Measurements from ENCODE around the gene ATG4A.

ATG4A gene

DNA sequence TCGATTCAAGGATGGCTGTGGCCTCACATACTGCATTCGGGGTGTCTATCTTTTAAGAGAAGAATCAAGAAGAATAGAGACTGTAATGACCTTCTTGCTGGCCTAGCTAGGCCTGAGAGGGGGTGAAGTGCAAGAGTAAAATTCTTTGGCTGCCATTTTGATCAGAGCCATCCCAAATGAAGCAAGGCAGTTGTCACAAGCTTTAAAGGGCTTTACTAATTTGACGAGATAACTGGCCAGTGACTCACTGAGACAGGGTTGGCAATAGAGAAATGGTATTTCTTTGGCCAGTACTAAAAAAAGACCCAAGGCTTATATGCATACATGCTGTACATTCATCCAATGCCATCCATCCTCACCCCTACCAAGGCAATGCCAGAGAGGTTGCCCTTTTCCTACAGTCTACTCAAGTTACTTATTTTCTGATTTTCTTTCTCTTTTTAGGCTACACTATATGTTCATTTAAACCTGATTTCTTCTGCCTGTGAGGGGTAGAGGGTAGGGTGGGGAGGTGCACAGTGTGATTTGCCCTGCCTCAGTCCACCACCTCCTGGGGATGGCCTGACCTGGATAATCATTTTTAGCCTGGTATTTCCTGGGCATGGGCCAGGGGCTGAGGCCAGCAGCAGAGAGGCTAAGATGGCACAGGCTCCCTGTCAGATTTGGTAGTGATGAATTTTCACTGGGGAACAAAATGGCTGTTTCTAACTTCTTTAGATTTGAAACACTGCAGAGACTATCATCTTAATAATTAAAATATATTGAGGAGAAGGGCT is 32.2 kb downstream of the ATG4A start:
- no peak for DNase-seq

DNA sequence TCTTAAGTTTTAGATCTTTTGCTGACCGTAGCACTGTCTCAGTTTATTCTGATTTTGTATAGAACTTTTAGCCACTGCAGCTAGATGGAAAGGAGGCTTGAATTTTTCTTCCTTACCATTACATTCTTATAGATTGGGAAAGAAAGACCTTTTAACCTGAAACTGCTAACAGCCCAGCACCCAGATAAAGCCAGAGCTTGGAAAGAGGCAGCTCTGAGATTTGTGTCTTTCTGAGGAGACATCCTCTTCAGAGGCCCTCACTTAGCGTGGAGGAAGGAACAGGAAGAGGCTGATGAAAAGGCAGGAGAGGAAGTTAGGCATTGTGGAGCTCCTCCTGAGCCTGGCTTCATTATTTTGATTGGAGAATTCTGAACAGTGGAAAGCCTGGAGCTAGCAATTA is 35.1 kb downstream of the ATG4A start:
- DNase-seq = no peak

DNA sequence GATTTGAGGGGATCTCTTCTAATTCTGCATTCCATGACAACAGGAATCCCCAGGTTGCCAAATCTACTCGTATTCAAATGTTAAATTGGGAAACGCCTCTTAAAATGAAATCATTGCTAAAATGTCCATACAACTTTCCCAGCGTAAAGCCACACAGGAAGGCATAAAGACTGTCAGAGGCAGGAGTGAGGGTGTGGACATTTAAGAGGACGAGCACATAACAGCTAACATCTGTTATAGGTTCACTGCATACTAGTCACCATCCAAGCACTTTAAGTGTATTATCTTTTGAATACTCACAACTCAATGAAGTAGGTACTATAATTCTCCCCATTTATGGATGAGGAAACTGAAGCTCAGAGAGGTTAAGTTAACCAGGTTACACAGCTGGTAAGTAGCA is 35.6 kb downstream of the ATG4A start:
- DNase-seq = no peak

DNA sequence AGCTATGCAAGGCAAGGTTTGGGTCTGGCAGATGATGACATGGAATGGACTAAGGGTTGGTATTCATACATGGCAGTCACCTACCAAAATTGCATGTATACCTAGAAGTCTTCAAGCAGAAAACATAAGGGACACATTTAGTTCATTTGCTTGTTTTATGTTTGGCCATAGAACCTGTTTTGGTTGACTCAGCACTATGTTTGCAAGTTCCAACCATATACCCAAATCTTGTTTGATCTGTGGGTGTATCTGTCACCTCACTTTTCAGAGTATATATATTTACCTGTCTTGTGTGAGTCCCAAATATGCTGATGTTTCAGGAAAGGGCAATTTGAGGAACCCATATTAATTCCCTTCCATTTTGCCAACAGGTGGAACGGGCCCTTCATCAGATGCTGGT is 39.3 kb downstream of the ATG4A start:
- DNase-seq = no peak

DNA sequence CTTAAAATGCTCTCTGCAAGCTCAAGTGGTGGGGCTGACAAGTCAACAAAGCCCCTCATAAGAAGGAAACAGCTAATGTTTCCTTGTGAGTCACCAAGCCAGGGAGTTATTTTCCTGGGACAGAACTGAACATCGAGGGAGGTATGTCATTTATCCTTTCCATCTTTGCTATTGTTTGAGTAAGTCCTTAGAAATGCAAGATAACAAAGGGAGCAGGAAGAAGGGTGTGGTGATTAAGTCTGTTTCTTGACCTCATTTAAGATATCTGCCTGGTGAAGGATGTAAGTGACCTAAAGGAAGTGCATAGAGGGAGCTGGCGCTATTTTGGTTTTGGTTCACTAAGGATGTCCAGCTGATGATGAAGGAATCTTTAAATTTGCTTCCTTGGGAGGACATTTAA is 39.9 kb downstream of the ATG4A start:
- no peak for DNase-seq

DNA sequence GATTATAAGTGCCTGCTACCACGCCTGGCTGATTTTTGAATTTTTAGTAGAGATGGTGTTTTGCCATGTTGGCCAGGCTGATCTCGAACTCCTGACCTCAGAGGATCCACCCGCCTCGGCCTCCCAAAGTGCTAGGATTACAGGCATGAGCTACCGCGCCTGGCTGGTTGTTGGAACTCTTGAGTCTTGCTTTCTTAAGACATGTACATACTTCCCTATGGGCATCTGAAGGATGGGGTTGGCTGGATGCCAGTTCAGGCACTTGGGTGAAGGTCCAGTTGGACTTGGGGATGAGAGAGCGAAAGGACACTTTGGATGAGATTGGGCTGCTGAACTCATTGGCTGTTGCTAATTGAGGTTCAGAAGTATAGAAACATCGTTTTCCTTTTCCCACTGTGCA is 40.5 kb downstream of the ATG4A start:
- DNase-seq = no peak

DNA sequence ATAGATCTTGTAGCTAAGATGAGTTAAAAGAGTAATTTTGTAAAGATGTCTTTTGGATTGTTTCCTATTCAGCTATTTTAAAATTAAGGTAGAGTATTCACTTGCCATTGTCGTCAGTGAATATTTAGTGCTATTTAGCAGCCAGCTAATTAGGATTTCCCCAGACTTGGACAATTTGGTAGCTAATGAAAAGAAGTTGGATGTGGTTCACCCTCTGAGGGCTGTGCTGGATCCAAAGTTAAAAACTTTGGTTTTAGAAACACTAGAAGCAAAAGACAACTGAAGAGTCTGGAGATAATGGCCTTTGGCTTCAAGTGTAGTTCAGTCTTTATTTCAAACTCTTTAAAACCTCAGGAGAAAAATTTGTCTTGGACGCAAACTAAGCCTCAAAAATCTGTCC is 41.3 kb downstream of the ATG4A start:
- no peak for DNase-seq

DNA sequence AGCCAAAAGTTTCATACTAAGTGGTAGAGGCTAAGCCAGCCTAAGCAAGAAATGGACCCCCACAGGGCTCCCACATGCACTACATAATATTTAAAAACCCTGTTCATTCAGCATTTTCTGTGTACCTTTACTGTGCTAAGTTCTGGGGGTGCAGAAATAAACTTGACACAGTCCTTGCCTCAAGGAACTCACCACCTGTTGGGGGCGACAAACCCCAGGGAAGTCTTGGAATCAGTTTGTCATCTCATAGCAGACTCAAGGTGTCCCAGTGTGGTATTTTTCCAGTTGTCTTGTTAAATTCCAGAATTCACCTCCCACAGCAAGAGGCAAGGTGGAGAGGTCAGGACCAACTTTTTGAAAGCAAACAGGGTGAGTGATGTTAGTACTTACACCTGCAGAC is 43.1 kb downstream of the ATG4A start:
- DNase-seq = no peak

DNA sequence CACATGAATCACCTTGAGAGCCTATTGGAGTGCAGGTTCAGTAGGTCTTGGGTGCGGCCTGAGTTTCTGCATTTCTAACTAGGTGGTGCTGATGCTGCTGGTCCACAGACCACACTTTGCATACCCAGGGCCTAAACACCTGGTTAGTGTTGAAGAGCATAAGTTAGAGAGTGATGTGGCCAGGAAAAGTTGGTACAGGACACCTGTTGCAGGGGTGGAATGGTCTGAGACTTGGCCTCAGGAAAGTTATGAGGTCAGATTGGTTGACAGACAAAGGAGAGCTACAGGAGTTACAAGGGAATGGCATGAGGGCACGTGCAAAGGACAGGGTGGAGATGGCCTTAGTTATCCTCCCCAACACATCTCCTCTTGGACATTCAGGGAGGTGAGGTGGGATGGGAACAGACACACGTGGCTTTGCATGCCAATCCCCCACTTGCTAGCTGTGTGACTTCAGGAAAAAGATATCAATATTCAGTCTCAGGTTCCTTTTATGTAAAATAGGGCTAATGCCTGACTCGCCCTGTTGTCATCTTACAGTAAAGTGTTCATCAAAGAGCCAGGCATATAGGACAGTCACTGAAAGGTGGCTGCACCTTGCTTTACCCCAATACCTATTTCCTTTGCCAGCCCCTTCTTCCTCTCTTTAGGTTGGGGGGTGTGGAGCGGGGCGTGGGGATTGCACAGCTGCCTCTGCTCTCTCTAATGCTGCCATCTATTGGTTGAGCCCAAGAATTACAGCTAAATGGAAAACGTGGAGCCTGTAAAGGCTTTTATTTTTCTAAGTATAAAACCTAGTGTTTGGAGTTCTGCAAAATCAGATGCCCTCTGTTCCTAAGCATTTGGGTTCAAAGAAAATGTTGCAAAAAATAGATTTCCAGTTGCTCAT is 47.5 kb downstream of the ATG4A start:
- no peak for DNase-seq

DNA sequence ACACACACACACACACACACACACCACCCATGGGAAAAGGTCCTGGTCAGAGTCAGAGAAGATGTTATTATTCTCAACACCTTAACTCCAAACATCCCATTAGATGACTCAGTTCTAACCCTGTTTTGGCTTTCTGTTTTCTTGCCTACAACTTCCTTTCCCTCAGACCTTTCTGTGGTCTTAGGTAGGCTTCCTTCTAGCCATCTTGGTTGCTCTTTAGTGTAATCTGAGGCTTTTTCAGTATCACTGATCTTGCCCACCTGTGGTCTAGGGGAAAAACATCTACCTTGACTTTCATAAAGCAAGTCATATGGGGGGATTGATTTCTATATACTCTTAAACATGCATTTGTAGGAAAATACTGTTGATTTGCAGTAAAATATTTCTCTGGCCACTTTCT is 56.9 kb downstream of the ATG4A start:
- no peak for DNase-seq

DNA sequence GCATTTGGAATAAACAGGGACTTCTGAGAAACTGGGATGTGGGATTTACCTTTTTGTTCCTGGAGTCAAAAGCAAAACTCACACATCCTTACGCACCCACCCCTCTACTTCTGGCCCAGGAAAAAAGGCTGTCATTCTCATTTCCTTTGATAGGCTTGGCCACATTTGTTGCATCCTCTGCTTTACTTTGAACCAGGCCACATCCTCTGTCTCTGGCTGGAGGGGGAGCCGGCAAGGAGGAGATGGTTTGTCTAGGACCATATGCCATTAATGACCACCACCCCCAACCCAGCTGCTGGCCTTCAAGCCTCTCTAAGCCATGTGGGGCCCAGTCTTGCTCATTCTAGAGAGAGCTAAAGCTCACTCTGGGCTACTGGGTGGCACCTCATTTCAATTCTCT is 64.5 kb downstream of the ATG4A start:
- DNase-seq = no peak

DNA sequence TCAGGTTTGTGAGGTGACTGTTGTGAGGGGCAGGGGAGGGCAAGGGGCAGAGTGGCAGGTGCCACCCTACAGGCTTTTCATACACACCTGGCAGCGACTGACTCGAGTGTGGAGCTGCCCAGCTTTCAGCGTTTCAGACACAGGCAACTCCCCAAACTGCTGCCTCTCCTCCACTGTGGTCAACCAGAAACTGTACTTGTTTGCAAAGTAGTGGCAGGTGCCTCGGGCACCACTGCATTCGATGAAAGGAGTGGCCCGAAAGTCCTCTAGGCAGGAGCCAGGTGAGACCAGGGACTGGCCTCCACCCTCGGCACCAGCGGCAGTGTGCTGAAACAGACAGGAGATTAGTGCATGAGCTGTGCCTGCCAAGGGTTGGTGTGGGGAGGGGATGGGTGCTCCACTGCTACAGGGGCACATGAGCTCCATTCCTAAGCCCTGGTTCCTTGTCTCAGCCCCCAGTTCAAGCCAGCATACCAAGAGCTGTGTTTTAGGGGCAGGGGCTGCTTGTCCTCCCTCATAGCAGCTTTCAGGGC is 65.4 kb downstream of the ATG4A start:
- DNase-seq = no peak

DNA sequence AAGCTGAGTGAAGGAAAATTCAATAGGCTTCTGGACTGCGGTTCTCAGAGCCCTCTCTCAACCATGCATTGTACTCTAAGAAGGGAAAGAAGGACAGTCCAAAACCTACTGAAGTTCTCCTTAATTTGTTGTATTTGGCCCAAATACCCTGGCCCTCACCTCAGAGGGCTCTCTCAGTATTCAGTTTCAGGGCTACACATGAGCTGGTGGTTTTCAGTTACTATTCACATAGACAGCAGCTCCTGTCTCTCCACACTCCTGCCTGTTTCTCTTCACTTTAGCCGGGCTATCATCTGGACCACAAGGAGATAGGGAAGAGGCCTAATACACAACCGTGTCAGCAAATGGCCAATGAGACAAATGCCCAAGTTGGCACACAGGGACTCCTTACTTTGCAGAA is 66.0 kb downstream of the ATG4A start:
- no peak for DNase-seq

DNA sequence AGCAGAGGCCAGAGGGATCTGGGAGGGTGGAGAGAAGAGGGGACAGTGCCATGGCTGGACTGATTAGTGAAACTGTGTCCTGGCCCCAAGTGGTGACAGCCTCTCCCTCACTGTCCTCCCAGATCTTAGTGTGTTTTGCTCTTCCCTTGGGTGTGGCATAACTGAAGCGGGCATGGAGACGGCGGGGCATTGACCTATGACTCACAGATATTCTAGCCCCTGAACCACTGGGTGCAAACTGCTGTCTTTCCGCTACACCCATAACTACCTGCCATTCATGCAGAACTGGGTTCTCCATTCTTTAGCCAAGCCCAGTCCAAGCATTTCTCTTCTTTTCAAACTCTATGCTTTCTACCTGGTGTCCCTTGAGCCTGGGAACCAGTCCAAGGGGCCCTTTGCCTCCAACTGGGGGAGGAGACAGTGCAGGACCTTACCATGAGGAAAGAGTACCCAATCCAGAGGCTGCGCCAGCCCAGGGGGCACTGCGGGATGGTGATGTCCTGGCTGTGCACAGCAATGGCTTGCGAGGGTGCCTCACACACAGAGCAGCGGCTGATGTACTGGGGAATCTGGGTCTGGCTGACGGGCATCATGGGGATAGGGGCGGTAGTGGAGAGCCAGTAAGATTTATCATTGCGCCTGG is 67.6 kb downstream of the ATG4A start:
- DNase-seq = no peak

DNA sequence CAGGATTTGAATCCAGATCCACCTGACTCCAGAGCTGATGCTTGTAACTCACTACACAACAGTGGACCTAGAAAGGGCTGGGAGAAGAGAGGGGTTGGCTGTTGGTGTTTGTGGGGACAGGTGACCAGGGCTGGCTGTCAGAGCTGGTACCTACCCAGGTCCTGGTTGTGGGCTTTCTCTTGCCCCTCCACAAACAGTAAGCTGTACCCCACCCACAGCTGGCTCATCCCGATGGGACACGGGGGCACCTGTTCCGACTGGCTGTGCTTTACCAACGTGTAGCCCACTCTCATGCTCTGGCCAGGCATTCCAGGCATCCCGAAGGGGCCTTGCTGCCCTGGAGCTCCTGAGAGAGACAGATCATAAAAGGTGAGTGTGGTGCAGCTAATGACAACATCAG is 68.7 kb downstream of the ATG4A start:
- DNase-seq = no peak

DNA sequence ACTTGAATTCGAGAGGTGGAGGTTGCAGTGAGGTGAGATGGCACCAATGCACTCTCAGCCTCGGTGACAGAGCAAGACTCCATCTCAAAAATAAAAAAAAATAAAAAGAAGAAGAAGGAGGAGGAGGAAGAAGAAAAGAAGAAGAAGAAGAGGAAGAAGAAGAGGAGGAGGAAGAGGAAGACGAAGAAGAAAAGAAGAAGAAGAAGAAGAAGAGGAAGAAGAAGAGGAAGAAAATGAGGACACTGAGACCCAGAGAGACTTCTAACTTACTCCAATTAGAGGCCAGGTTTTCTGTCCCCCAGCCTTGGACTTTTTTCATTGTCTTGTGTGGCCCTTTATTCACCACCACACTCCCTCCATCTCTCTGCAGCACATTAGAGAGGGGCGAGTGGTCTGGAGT is 70.7 kb downstream of the ATG4A start:
- DNase-seq = no peak

DNA sequence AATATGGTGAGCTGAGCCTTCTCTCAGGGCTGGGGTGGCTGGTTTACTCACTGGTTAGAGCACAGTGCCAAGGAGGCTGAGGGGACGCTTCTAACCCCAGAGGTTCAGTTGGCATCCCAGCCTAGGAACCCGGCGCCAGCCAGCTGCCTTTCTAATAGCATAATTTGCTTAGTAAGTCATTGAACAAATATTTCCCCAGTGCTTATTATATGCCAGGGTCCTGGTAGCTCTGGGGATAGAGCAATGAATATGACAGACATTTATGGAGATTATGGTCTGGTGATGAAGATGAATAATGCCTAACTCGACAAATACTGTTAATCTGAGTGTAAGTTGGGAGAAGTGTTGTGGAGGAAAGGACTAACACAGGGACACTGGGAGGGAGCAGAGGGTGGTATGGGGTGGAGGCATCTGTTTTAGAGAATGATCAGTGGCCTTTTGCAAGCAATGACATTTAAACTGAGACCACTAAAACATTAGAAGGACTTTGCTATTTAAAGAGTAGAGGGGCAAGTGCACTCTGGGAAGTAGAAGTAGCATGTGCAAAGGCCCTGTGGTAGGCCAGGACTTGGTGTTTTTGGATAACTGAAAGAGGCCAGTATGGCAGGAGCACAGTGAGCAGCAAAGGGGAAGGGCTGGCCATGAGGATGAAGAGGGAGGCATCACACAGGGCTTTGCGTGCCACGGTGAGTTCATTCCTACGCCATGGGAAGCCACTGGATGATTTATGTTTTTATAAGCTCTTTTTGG is 71.9 kb downstream of the ATG4A start:
- DNase-seq = no peak

DNA sequence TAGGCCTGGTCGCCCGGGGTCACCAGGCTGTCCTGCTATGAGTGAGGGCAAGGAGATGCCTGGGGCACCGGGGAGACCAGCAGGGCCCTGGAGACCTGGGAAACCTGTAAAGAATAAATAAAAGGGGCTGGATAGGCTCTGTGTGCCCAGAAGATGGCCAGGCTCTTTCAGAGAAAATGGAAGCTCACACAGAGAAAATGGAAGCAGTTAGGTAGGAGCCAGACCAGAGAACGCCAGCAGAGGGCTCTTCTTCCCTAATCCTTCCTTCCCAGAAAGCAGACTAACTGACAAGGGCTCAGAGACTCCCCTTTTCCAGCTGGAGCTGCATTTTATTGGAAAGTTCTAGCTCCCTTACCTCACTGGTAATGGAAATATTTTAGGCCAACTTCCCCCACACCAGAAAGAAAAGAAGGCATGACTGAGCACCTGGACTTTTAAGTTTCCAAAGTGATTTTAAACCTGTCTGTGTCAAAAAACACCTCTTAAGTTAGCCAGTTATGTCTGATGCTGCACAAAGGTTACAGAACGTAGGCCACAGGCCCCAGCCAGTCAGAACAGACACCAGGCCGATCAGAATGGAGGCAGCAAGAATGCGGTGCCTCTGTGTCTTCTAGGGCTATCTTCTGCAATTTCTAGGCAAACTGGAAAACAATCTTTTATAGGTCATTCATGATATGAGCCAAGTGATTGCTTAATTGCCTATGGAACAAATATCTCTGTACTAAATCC is 74.0 kb downstream of the ATG4A start:
- no peak for DNase-seq

DNA sequence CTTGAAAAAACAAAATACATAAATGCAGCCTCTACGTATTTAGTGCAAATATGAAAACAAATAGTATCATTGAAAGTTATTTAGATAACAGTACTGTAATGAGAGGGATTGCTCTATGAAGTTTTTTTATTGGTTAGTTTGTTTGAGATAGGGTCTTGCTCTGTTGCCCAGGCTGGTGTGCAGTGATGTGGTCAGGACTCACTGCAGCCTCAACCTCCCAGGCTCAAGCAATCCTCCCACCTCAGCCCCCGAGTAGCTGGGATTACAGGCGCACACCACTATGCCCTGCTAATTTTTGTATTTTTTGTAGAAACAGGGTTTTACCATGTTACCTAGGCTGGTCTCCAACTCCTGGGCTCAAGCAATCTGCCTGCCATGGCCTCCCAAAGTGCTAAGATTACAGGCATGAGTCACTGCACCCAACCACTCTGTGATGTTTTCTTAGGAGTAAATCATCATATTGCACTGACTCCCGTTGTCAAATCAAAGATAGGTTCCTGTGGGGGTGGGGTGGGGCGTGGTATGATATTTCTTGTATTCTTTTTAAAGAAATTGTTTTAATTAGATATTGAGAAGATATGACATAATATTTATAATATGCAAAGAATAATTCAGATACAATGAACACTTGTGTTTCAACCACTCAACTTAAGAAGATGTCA is 75.8 kb downstream of the ATG4A start:
- DNase-seq = no peak

DNA sequence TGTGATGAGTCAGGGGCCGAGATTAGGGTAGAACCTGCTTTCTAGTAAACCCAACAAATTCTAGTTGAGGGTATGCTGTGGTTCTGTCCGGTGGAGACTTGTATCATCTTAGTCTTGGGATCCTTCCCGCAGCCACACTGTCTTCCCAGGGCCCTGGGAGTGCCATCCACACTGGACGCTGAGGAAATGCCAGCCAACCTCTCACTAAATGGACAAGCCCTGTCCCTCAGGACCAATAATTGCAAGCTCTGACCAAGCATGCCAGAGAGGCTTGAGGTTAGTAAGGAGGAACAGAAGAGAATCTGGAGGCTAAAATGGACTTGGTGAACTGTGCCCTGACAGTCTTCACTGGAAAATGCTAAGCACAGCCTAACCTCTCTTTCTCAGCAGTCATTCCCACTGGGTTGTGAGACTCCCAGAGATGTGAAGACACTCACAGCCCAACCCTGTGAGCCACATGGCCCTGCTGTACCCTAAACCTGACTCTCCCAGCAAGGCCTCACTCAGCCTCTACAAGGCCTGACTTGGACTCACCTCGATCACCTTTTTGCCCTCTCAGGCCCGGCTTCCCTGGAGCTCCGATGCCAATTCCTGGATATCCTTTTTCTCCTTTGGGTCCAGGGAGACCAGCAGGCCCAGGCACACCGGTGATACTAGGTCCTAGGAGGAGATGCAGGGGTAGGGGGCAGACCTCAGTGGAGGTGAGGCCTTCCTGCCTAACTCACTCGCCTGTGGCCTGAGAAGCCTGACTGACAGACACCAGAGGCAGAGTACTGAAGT is 77.6 kb downstream of the ATG4A start:
- no peak for DNase-seq

DNA sequence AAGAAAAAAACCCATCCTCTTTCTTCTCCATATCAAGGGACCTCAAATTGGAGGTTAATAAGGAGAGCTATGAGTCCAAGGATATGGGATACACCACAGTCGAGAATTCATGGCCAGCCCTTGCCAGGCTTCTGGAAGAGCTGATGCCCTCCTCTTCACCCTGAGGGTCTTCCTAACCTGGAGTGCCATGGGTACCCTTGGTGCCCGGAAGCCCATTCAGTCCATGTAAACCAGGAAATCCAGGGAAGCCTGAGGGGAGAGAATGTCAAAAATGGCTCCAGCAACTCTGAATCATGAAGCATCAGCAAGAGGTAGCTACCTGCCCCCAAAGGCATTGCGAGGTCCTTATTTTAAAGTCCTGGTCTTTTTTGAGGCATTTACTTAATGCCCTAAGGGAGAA is 78.2 kb downstream of the ATG4A start:
- no peak for DNase-seq

All from DMS79 (cell line).